Smooth muscle cell (in vitro differentiated cells): ENCODE data around the gene MYLK2. TPM values are rescaled to one million over a fixed set of nuclear protein-coding genes. Genes with fewer than 3 reads are reported as not detected.

ENCODE experiments used
- DNase-seq: peaks from one replicate; lab custom pipeline; 2025; ENCODE audit not compliant: unreplicated experiment; lab: John Stamatoyannopoulos, UW
- H2AFZ ChIP-seq: fragments of 200-600 bp; sonication (generic); 2 replicates; pipeline ENCODE4 v1.6.0; 2016; ENCODE audit warnings: antibody characterized with exemption, low read depth, mild to moderate bottlenecking
- H3F3A ChIP-seq: fragments of 200-600 bp; sonication (generic); 2 replicates; pipeline ENCODE4 v1.6.0; 2017; ENCODE audit warnings: antibody characterized with exemption, low read depth
- H3K27ac ChIP-seq: fragments of 200-600 bp; sonication (generic); 2 replicates; pipeline ENCODE4 v1.5.1; 2016; ENCODE audit warnings: low read depth, mild to moderate bottlenecking
- H3K27me3 ChIP-seq: fragments of 200-600 bp; sonication (generic); 2 replicates; pipeline ENCODE4 v1.6.1; 2016; ENCODE audit warnings: low read depth, mild to moderate bottlenecking
- H3K36me3 ChIP-seq: fragments of 200-600 bp; sonication (generic); 2 replicates; pipeline ENCODE4 v1.5.1; 2016; ENCODE audit warnings: low read depth
- H3K4me1 ChIP-seq: fragments of 200-600 bp; sonication (generic); 2 replicates; pipeline ENCODE4 v1.5.1; 2016; ENCODE audit warnings: low read depth
- H3K4me2 ChIP-seq: fragments of 200-600 bp; sonication (generic); 2 replicates; pipeline ENCODE4 v1.6.0; 2016; ENCODE audit warnings: mild to moderate bottlenecking
- H3K4me3 ChIP-seq: fragments of 200-600 bp; sonication (generic); 2 replicates; pipeline ENCODE4 v1.5.1; 2016; ENCODE audit warnings: mild to moderate bottlenecking
- H3K79me2 ChIP-seq: fragments of 200-600 bp; sonication (generic); 2 replicates; pipeline ENCODE4 v1.6.0; 2016; ENCODE audit warnings: low read depth, mild to moderate bottlenecking
- H3K9ac ChIP-seq: fragments of 200-600 bp; sonication (generic); 2 replicates; pipeline ENCODE4 v1.6.0; 2016; ENCODE audit warnings: low read depth
- H3K9me3 ChIP-seq: fragments of 200-600 bp; sonication (generic); replicated peaks from 2 replicates; pipeline ENCODE4 v1.5.1; 2016; ENCODE audit warnings: low read depth
- H4K20me1 ChIP-seq: fragments of 200-600 bp; sonication (generic); 2 replicates; pipeline ENCODE4 v1.6.0; 2016; ENCODE audit warnings: low read depth
- CTCF ChIP-seq: fragments of 200-600 bp; sonication (generic); IDR thresholded peaks from 2 replicates; pipeline ENCODE4 v1.5.1; 2017; ENCODE audit warnings: borderline replicate concordance, mild to moderate bottlenecking, antibody characterized with exemption; ENCODE audit not compliant: insufficient read depth, poor library complexity, severe bottlenecking
- WGBS: methylation state at CpG from one replicate; pipeline ENCODE4 v1.1.7; 2016; ENCODE audit warnings: low lambda C conversion rate; 5-methylcytosine and 5-hydroxymethylcytosine counted together
- polyA plus RNA-seq: library from polyadenylated mRNA; unstranded; fragments of >200 nt; fragmentation: Nextera tagmentation; extraction: Ambion mirVana; gene quantifications from 2 replicates; pipeline ENCODE4 v1.2.1, GENCODE V29; 2016
- total RNA-seq: library from RNA; depleted of rRNA; stranded (reverse); fragments of >200 nt; gene quantifications from 2 replicates; pipeline ENCODE4 v1.2.3, GENCODE V29; 2014

MYLK2 gene
- total and polyA plus RNA-seq, 2 experiments from 2014 or later = 0.09 to 0.22 TPM

- H3K27ac ChIP-seq = no peak overlapping the region
- H3K4me1 ChIP-seq = peaks cover 53% of the 10 kb centered on the region
- H3K27me3 ChIP-seq = no peaks in the 10 kb centered on the region
- WGBS = 69% methylated on average over 8 of the region's 8 CpGs
- peak overlapping the region; percentile 61 for H3K4me2 ChIP-seq
- H2AFZ ChIP-seq = no peak overlapping the region
- no peaks in the 10 kb centered on the region for H4K20me1 ChIP-seq
- no peaks in the 10 kb centered on the region for H3K79me2 ChIP-seq
- no peak for DNase-seq
- H3K9me3 ChIP-seq = no peaks in the 10 kb centered on the region
- no peaks in the 10 kb centered on the region for H3K36me3 ChIP-seq
- H3K9ac ChIP-seq = no peak overlapping the region
- peaks cover 15% of the 10 kb centered on the region for H3F3A ChIP-seq
- no peak overlapping the region for H3K4me3 ChIP-seq
- no peak for TF ChIP-seq CTCF
These were observed 22.8 kb downstream of the MYLK2 start for GRCh38 chr20:31841928-31842327.

GRCh38 chr20:31842471-31843157 is 23.5 kb downstream of the MYLK2 start:
- Histone ChIP-seq H3K27ac (no peak overlapping the region), H3K4me3 (no peak overlapping the region), H3F3A (peaks cover 8% of the 10 kb centered on the region), H3K27me3 (no peaks in the 10 kb centered on the region), H3K36me3 (no peaks in the 10 kb centered on the region), H4K20me1 (no peaks in the 10 kb centered on the region), H3K79me2 (no peaks in the 10 kb centered on the region), H3K4me2 (peak overlapping the region; percentile 61), H3K4me1 (peaks cover 46% of the 10 kb centered on the region), H2AFZ (peak overlapping the region; percentile 24), H3K9me3 (no peaks in the 10 kb centered on the region), H3K9ac (peak overlapping the region; percentile 12)
- DNase-seq = no peak
- 47% methylated on average over 12 of the region's 12 CpGs for WGBS
- no peak for TF ChIP-seq CTCF

- H3K4me2 ChIP-seq = peak overlapping the region; percentile 61
- no peak for TF ChIP-seq CTCF
- no peaks in the 10 kb centered on the region for H3K27me3 ChIP-seq
- no peaks in the 10 kb centered on the region for H3K9me3 ChIP-seq
- no peak overlapping the region for H3K4me3 ChIP-seq
- no peak for DNase-seq
- no peaks in the 10 kb centered on the region for H3K79me2 ChIP-seq
- no peaks in the 10 kb centered on the region for H4K20me1 ChIP-seq
- H3K36me3 ChIP-seq = no peaks in the 10 kb centered on the region
- peaks cover 7% of the 10 kb centered on the region for H3F3A ChIP-seq
- no peak overlapping the region for H2AFZ ChIP-seq
- peaks cover 39% of the 10 kb centered on the region for H3K4me1 ChIP-seq
- 78% methylated on average over 6 of the region's 6 CpGs for WGBS
- no peak overlapping the region for H3K9ac ChIP-seq
- no peak overlapping the region for H3K27ac ChIP-seq
These were observed 24.1 kb downstream of the MYLK2 start for GRCh38 chr20:31843288-31843687.

- peaks cover 5% of the 10 kb centered on the region for H3K27me3 ChIP-seq
- peaks cover 38% of the 10 kb centered on the region for H3K4me1 ChIP-seq
- H3K9me3 ChIP-seq = no peaks in the 10 kb centered on the region
- no peak overlapping the region for H2AFZ ChIP-seq
- whole genome bisulfite sequencing = 90% methylated on average over 5 of the region's 5 CpGs
- H4K20me1 ChIP-seq = no peaks in the 10 kb centered on the region
- H3K9ac ChIP-seq = no peak overlapping the region
- H3K27ac ChIP-seq = no peak overlapping the region
- no peak overlapping the region for H3K4me2 ChIP-seq
- no peak overlapping the region for H3K4me3 ChIP-seq
- H3F3A ChIP-seq = peaks cover 4% of the 10 kb centered on the region
- DNase-seq = no peak
- H3K36me3 ChIP-seq = no peaks in the 10 kb centered on the region
- H3K79me2 ChIP-seq = no peaks in the 10 kb centered on the region
- no peak for TF ChIP-seq CTCF
These were observed 24.7 kb downstream of the MYLK2 start for GRCh38 chr20:31843881-31844280.
